Cortex of kidney (tissue), 1 donor: Measurements from ENCODE around the gene MPZL1.
"Not testable (repeated sequence)": the region's sequence is repeated elsewhere in the genome, so short reads cannot be mapped to it uniquely, and the experiment has no call there.

Experiments used
- DNase-seq: peaks from one replicate; lab custom pipeline; 2025; lab: John Stamatoyannopoulos, UW

Gene MPZL1

DNA sequence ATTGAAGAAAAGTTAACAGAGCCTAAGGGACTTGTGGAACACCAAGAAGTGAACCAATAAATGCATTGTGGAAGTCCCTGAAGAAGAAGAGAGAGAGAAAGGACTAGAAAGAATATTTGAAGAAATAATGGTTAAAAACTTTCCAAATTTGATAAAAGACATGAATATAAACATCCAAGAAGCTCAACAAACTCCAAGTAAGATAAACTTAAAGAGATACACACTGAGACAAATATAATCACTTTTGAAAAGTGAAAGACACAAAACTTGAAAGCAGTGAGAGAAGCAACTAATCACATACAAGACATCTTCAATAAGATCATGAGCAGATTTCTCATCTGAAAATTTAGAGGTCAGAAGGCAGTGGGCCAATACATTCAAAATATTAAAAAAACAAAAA, 91.2 kb downstream of the MPZL1 start:
- no peak for DNase-seq

- no peak for DNase-seq
Observed at GRCh38 chr1:167815650-167816049, 93.9 kb downstream of the MPZL1 start.

GRCh38 chr1:167819849-167820683, 98.3 kb downstream of the MPZL1 start:
- DNase-seq = no peak

- DNase-seq = no peak
Observed at GRCh38 chr1:167820684-167821355, 99.0 kb downstream of the MPZL1 start.

GRCh38 chr1:167821356-167821685, 99.5 kb downstream of the MPZL1 start:
- no peak for DNase-seq

DNA sequence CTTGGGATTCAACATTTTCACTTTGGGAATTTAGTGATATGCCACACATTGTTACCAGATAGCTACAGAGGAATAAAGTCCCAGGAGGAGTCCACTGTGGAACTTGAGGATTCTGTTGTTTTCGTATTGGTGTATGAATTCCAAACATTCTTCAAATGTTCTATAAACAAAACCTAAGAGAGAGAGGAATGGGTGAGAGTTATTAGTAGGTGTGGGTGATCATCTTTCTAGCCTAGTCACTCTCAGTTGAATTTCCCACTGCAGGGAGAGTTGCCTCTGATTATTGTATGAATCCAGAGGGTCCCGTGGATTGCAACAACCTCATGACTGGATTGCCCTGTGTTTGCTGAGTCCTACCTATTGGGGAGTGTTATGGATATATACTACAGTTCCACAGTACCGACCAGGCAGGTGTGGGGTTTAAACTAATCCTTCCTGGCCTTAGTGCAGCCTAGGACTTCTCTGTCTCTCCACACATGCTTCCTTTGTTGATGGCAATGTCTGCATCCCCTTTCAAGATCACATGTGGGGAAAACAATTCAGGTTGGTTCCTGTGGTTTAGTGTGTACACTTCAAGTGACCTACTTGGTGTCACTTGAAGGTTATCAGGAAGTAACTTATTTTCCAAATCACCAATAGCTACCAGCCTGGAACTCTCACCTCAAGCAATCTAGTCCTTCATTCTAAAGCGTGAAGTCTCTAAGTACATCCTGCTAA, 100.3 kb downstream of the MPZL1 start:
- DNase-seq = no peak

- no peak for DNase-seq
Observed at GRCh38 chr1:167824163-167824794, 102.5 kb downstream of the MPZL1 start.

DNA sequence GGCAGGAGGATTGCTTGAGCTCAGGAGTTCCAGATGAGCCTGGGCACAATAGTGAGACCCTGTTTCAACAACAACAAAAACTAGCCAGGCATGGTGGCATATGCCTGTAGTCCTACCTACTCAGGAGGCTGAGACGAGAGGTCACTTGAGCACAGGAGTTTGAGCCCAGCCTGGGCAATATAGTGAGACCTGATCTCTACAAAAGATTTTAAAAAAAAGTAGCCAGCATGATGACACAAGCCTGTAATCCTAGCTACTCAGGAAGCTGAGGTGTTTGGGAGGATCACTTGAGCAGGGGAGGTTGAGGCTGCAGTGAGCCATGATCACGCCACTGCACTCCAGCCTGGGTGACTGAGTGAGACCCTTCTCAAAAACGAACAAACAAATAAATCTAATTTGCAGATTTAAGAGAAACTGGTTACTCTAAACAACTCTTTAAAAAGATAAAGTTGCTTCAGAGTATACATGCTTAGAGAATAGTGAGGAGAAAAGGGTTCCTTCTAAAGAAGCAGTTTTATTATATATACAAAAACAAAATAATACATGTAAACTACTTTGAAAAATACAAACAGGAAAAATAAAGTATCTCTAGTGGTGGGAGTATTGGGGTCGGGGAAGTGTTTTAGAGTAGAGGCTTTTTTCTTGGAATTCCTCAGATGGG, 103.8 kb downstream of the MPZL1 start:
- no peak for DNase-seq

DNA sequence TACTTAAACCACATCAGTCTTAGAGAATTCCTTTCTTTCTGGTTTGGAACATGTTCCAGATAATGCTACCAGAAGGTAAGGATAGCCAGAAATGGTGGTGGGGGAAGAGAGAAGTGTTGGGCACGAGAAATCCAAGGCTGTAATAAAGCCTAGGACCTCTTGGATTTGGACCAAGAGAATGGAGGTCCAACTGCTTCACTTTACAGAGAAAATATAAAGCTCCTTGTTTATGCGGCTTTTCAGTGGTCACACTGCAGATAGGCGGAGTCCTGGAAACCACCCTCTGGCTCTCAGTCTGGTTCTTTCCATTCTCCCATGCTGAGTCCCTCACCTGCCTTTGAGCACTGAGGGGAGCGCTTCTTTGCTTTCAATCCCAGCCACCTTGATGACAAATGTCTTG, 104.3 kb downstream of the MPZL1 start:
- DNase-seq = no peak

GRCh38 chr1:167829868-167830267, 108.1 kb downstream of the MPZL1 start:
- no peak for DNase-seq

GRCh38 chr1:167830668-167831067, 108.9 kb downstream of the MPZL1 start:
- DNase-seq = not testable (repeated sequence)

DNA sequence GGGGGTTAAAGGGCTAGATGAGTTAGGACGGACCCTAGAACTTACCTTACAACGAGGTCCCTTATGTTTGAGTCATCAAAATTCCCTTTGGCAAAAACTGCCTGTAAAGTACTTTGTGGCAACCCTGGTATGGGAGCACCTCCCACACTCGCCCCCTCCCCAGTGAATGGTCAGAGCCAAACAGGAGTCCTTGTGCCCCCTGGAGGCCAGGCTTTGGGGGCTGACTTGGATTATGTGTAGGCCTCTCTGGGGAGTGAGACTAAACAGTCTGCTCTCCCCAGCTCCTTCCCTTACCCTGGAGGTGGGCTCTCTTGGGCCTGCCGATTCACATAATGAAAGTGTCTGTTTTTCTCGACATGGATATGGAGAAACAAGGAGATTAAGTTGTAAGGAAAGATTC, 110.9 kb downstream of the MPZL1 start:
- DNase-seq = no peak

DNA sequence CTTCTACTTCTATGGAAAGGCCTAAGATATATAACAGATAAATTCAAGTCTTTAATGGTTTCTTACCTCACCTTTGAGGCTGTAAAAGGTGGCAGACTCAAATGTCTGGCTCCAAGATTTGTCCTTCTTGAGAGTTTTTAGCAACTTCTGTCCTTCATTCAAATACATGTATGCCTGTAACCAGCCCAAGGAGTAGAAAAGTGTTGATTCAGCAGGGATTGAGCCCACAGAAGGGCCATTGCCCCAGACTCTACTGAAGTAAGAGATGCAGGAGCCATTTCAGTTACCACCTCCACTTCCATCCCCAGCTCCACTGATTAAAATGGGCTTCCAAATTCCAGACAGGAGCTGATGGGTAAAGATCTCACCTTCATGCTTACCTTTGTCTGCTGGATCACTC, 112.1 kb downstream of the MPZL1 start:
- DNase-seq = no peak

- no peak for DNase-seq
Observed at GRCh38 chr1:167836197-167836596, 114.4 kb downstream of the MPZL1 start.

GRCh38 chr1:167837326-167837725, 115.5 kb downstream of the MPZL1 start:
- DNase-seq = no peak

DNA sequence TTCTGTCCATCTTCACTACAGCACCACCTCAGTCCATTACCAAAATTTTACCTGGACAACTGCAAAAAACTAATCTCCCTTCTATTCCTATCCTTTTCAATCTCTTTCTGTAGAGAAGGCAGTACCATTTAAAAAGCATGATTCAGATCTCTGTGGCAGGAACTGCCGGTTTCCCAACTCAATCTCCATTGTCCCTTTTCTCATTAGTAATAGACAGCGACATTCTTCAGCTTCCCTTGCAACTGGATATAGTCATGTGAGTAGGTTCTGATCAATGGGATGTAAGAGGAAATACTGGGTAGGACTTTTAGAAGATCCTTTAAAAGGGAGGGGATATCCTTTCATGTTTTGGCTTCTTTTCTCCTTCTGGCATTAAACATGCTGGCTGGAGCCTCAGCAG, 117.2 kb downstream of the MPZL1 start:
- no peak for DNase-seq
